GM18861 (cell line): ENCODE results near the gene AOAH.
"Not testable (repeated sequence)": the region's sequence is repeated elsewhere in the genome, so short reads cannot be mapped to it uniquely, and the experiment has no call there.

Experiments used
- ATAC-seq: cut with Tn5 transposase; IDR thresholded peaks from one replicate; pipeline ENCODE4 v1.9.1; 2021; ENCODE audit not compliant: unreplicated experiment

The AOAH gene

GRCh38 chr7:36478745-36479144 is 245.5 kb downstream of the AOAH start:
- no peak for ATAC-seq

GRCh38 chr7:36475381-36475780 is 248.9 kb downstream of the AOAH start:
- ATAC-seq: no peak

GRCh38 chr7:36475011-36475342 is 249.3 kb downstream of the AOAH start:
- ATAC-seq: no peak

GRCh38 chr7:36474283-36475010 is 249.8 kb downstream of the AOAH start:
- no peak for ATAC-seq

GRCh38 chr7:36473454-36474282 is 250.6 kb downstream of the AOAH start:
- no peak for ATAC-seq

GRCh38 chr7:36472141-36472729 is 252.1 kb downstream of the AOAH start:
- ATAC-seq: no peak

- no peak for ATAC-seq
Measured at GRCh38 chr7:36469236-36469635, 255.1 kb downstream of the AOAH start.

- no peak for ATAC-seq
Measured at GRCh38 chr7:36468370-36469101, 255.8 kb downstream of the AOAH start.

- ATAC-seq: not testable (repeated sequence)
Measured at GRCh38 chr7:36466001-36466400, 258.3 kb downstream of the AOAH start.

GRCh38 chr7:36464271-36464670 is 260.0 kb downstream of the AOAH start:
- ATAC-seq: no peak
